PC-3 (cell line): Measurements from ENCODE around the gene CYSLTR1. TPM values are rescaled to one million over a fixed set of nuclear protein-coding genes. Genes with fewer than 3 reads are reported as not detected.

ENCODE experiments used
- ATAC-seq: fragments of 200-7000 bp; cut with Tn5 transposase; 2 replicates; pipeline ENCODE4 v1.9.1; 2020; ENCODE audit warnings: mild to moderate bottlenecking, moderate library complexity
- BruUV-seq: library from RNA; stranded (reverse); fragments of 400-500 nt; replicated peaks from 2 replicates; lab custom pipeline; 2021; lab: Mats Ljungman, UMichigan
- CTCF ChIA-PET: fragments of 300-600 bp; sonication (Branson Sonifier 250); formaldehyde crosslinking; loops from one replicate; lab custom pipeline; 2022; ENCODE audit warnings: antibody characterized with exemption; lab: Charles Lee
- POLR2A ChIA-PET: fragments of 300-600 bp; sonication (Branson Sonifier 250); formaldehyde crosslinking; loops from one replicate; lab custom pipeline; 2022; ENCODE audit warnings: antibody characterized with exemption; ENCODE audit not compliant: unreplicated experiment; lab: Charles Lee
- DNase-seq: peaks from one replicate; pipeline ENCODE4 v3.0.0-alpha.2; 2015
- H2AFZ ChIP-seq: fragments of 300-600 bp; sonication (generic); 2 replicates; pipeline ENCODE4 v1.6.0; 2016; ENCODE audit warnings: antibody characterized with exemption, low read length
- H3F3A ChIP-seq: fragments of 300-600 bp; sonication (generic); one replicate; pipeline ENCODE4 v1.6.0; 2017; ENCODE audit warnings: antibody characterized with exemption, low read length, control low read depth, mild to moderate bottlenecking; ENCODE audit not compliant: unreplicated experiment
- H3K27ac ChIP-seq: fragments of 300-600 bp; sonication (generic); 2 replicates; pipeline ENCODE4 v1.5.1; 2016; ENCODE audit warnings: mild to moderate bottlenecking, low read length
- H3K27me3 ChIP-seq: fragments of 300-600 bp; sonication (generic); 2 replicates; pipeline ENCODE4 v1.6.1; 2016; ENCODE audit warnings: low read length, mixed read lengths
- H3K36me3 ChIP-seq: fragments of 300-600 bp; sonication (generic); 2 replicates; pipeline ENCODE4 v1.6.1; 2016; ENCODE audit warnings: low read depth, mixed run types, low read length, mixed read lengths
- H3K4me1 ChIP-seq: fragments of 300-600 bp; sonication (generic); 2 replicates; pipeline ENCODE4 v1.5.1; 2016; ENCODE audit warnings: low read length; ENCODE audit not compliant: insufficient read depth
- H3K4me2 ChIP-seq: fragments of 300-600 bp; sonication (generic); 2 replicates; pipeline ENCODE4 v1.6.0; 2016; ENCODE audit warnings: low read length
- H3K4me3 ChIP-seq: fragments of 300-600 bp; sonication (generic); 2 replicates; pipeline ENCODE4 v1.5.1; 2016; ENCODE audit warnings: mild to moderate bottlenecking, low read length, mixed read lengths
- H3K79me2 ChIP-seq: fragments of 300-600 bp; sonication (generic); 2 replicates; pipeline ENCODE4 v1.6.1; 2017; ENCODE audit warnings: low read length, mixed read lengths
- H3K9ac ChIP-seq: fragments of 300-600 bp; sonication (generic); 2 replicates; pipeline ENCODE4 v1.6.0; 2016; ENCODE audit warnings: mild to moderate bottlenecking, low read length
- H3K9me2 ChIP-seq: fragments of 300-600 bp; sonication (generic); replicated peaks from 2 replicates; pipeline ENCODE4 v1.6.1; 2016; ENCODE audit warnings: mixed run types, low read length, mixed read lengths
- H3K9me3 ChIP-seq: fragments of 300-600 bp; sonication (generic); 2 replicates; pipeline ENCODE4 v1.6.1; 2016; ENCODE audit warnings: low read length, mixed read lengths
- H4K20me1 ChIP-seq: fragments of 300-600 bp; sonication (generic); 2 replicates; pipeline ENCODE4 v1.6.1; 2016; ENCODE audit warnings: low read length, mixed read lengths
- EZH2 ChIP-seq: fragments of 300-600 bp; sonication (generic); IDR thresholded peaks from one replicate; pipeline ENCODE4 v1.6.1; 2017; ENCODE audit warnings: antibody characterized with exemption, mild to moderate bottlenecking, low read length; ENCODE audit not compliant: unreplicated experiment
- EZH2phosphoT487 ChIP-seq: fragments of 300-600 bp; sonication (generic); IDR thresholded peaks from 2 replicates; pipeline ENCODE4 v1.6.1; 2018; ENCODE audit warnings: mild to moderate bottlenecking, antibody characterized with exemption, low read length, borderline replicate concordance
- intact Hi-C: fragments of 100-400 bp; cut with micrococcal nuclease; formaldehyde crosslinking; loops from 2 replicates; pipeline ENCODE4 v1.9.0; 2023
- total RNA-seq: library from RNA; depleted of rRNA; stranded (reverse); fragments of >200 nt; gene quantifications from 2 replicates; pipeline ENCODE4 v1.2.3, GENCODE V29; 2014
- TF ChIP-seq, protein P1 (sequence below): fragments of 300-600 bp; sonication (generic); conservative IDR thresholded peaks from 2 replicates; pipeline ENCODE4 v1.5.1; 2017; ENCODE audit warnings: antibody characterized with exemption, low read depth, mild to moderate bottlenecking, low read length

Gene CYSLTR1
- total RNA-seq, 1 experiment from 2014 or later = not detected

DNA sequence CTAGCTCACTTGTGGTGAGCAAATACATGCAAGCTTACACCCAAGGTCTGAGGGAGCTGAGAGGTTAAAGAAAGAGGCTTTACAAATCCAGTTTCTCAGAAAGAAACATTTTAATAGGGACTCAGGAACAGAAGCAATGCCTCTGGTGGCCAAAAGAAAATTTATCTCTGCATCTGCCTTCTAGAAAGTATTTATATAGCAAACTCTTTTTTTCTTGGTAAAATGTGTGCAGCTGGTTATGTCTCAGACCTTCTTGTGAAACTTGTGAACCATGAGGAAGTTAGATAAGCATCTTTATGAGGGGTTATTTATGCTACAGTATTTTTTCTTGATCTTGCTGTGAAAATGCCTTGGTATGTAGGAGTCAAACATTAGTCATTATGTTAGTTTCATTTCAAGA, 48.5 kb upstream of the CYSLTR1 start:
- DNase-seq = peak; percentile 92
- Histone ChIP-seq H3K4me3 (no peak overlapping the region), H3K27ac (peak overlapping the region; percentile 94), H3K27me3 (no peaks in the 10 kb centered on the region), H3K9me2 (no peaks in the 10 kb centered on the region), H4K20me1 (no peaks in the 10 kb centered on the region), H2AFZ (peak overlapping the region; percentile 61), H3K36me3 (no peaks in the 10 kb centered on the region), H3F3A (no peaks in the 10 kb centered on the region), H3K4me1 (peaks cover 40% of the 10 kb centered on the region), H3K4me2 (peak overlapping the region; percentile 62), H3K9me3 (no peaks in the 10 kb centered on the region), H3K9ac (peak overlapping the region; percentile 64), H3K79me2 (no peaks in the 10 kb centered on the region)
- intact Hi-C loops = loop anchor here (5.0 to 10.0 kb wide), 5 partner anchors 44 to 254 kb away; no protein-coding TSS in a partner anchor
- ATAC-seq = peak; percentile 92
- TF ChIP-seq EZH2 = no peak
- TF ChIP-seq, protein P1, sequence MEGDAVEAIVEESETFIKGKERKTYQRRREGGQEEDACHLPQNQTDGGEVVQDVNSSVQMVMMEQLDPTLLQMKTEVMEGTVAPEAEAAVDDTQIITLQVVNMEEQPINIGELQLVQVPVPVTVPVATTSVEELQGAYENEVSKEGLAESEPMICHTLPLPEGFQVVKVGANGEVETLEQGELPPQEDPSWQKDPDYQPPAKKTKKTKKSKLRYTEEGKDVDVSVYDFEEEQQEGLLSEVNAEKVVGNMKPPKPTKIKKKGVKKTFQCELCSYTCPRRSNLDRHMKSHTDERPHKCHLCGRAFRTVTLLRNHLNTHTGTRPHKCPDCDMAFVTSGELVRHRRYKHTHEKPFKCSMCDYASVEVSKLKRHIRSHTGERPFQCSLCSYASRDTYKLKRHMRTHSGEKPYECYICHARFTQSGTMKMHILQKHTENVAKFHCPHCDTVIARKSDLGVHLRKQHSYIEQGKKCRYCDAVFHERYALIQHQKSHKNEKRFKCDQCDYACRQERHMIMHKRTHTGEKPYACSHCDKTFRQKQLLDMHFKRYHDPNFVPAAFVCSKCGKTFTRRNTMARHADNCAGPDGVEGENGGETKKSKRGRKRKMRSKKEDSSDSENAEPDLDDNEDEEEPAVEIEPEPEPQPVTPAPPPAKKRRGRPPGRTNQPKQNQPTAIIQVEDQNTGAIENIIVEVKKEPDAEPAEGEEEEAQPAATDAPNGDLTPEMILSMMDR = peak; percentile 58; the same call in 1 of the 2 replicates
- no TSS peak for BruUV-seq
- POLR2A ChIA-PET = no interaction called here
- CTCF ChIA-PET = no interaction called here

DNA sequence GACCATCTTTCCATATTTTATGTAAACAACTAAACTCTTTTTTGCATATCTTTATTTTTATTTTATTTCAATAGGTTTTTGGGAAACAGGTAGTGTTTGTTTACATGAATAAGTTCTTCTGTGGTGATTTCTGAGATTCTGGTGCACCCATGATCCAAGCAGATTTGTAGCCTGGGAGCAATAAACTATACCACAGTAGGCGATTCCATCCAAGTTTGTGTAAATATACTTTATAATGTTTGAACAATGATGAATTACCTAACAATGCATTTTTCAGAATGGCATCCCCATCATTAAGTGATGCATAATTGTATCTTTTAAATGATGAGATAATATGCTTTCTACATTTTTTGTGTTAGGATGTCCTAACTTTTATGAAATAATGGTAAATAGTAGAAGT, 39.2 kb upstream of the CYSLTR1 start:
- Histone ChIP-seq H4K20me1 (no peaks in the 10 kb centered on the region), H3K36me3 (no peaks in the 10 kb centered on the region), H3K9me2 (no peaks in the 10 kb centered on the region), H3K4me2 (peak overlapping the region; percentile 44; the same call in 1 of the 2 replicates), H3K27ac (peak overlapping the region; percentile 82), H3K4me1 (peaks cover 26% of the 10 kb centered on the region), H3K27me3 (no peaks in the 10 kb centered on the region), H3K79me2 (no peaks in the 10 kb centered on the region), H3K9me3 (no peaks in the 10 kb centered on the region), H2AFZ (no peak overlapping the region), H3K9ac (no peak overlapping the region), H3F3A (peaks cover 13% of the 10 kb centered on the region), H3K4me3 (no peak overlapping the region)
- BruUV-seq = no TSS peak
- intact Hi-C loops = loop anchor here (5.0 to 10.0 kb wide), 2 partner anchors 229 to 288 kb away; partner anchors contain the start of genes RTL3 and TAF9B
- ATAC-seq = peak; percentile 92
- TF ChIP-seq EZH2 (no peak), EZH2phosphoT487 (no peak)
- TF ChIP-seq, protein P1 = no peak
- peak; percentile 71 for DNase-seq
- POLR2A ChIA-PET = no interaction called here
- CTCF ChIA-PET = no interaction called here

DNA sequence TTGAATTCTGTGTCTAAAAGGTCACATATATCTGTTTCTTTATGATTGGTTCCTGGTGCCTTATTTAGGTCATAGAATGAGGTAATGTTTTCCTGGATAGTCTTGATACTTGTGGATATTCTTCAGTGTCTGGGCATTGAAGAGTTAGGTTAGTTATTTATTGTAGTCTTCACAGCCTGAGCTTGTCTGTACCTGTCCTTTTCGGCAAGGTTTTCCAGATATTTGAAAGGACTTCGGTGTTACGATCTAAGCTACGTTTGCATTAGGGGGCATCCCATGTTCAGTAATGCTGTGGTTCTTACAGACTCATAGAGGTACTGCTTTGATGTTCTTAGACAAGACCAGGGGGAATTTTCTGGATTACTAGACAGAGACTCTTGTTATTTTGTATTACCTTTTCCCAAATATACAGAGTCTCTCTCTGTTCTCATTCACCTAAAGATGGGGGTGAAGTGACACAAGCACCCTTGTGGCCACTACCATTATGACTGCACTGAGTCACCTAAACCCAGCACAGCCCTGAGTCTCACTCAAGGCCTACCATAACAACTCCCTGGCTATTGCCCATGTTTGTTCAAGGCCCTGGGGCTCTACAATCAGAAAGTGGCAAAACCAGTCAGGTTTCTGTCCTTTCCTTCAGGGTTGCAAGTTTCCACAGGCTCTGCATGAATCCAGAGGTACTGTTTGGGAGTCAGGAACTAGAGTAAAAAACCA, 30.1 kb upstream of the CYSLTR1 start:
- Histone ChIP-seq H3K9me2 (no peaks in the 10 kb centered on the region), H4K20me1 (no peaks in the 10 kb centered on the region), H3F3A (no peaks in the 10 kb centered on the region), H3K9me3 (no peaks in the 10 kb centered on the region), H3K9ac (no peak overlapping the region), H3K36me3 (no peaks in the 10 kb centered on the region), H3K27me3 (no peaks in the 10 kb centered on the region), H3K27ac (peak overlapping the region; percentile 67), H3K4me2 (peak overlapping the region; percentile 12), H2AFZ (no peak overlapping the region), H3K4me1 (peaks cover 17% of the 10 kb centered on the region), H3K4me3 (no peak overlapping the region), H3K79me2 (no peaks in the 10 kb centered on the region)
- TF ChIP-seq EZH2phosphoT487 (no peak), EZH2 (no peak)
- TF ChIP-seq, protein P1 = peak; percentile 34; the same call in 1 of the 2 replicates
- ChIA-PET CTCF (no interaction called here), POLR2A (no interaction called here)
- DNase-seq (peak; percentile 84), ATAC-seq (peak; percentile 64)
- intact Hi-C loops = no loop called here
- no TSS peak for BruUV-seq
